H9 (cell line): ENCODE measurements around the gene LXN. TPM values are rescaled to one million over a fixed set of nuclear protein-coding genes. Genes with fewer than 3 reads are reported as not detected.

Experiments
- DNase-seq: peaks from one replicate; pipeline ENCODE4 v3.0.0-alpha.2; 2017
- H2AFZ ChIP-seq: one replicate; pipeline ENCODE4 v1.6.1; 2013; ENCODE audit warnings: mild to moderate bottlenecking, low read length, control low read depth, moderate library complexity
- H2AK5ac ChIP-seq: 2 replicates; pipeline ENCODE4 v1.6.1; 2013; ENCODE audit warnings: low read length, control low read depth, mixed read lengths; ENCODE audit not compliant: insufficient read length
- H2BK120ac ChIP-seq: one replicate; pipeline ENCODE4 v1.6.1; 2013; ENCODE audit warnings: low read depth, mild to moderate bottlenecking, low read length, control low read depth, inconsistent platforms; ENCODE audit not compliant: poor library complexity, severe bottlenecking
- H2BK12ac ChIP-seq: 2 replicates; pipeline ENCODE4 v1.6.1; 2013; ENCODE audit warnings: low read length, control low read depth, mixed read lengths, low read depth; ENCODE audit not compliant: insufficient read length
- H2BK15ac ChIP-seq: 2 replicates; pipeline ENCODE4 v1.6.1; 2013; ENCODE audit warnings: low read depth, low read length, control low read depth
- H2BK20ac ChIP-seq: one replicate; pipeline ENCODE4 v1.6.1; 2013; ENCODE audit warnings: low read depth, mild to moderate bottlenecking, low read length, control low read depth, inconsistent platforms; ENCODE audit not compliant: poor library complexity, severe bottlenecking
- H2BK5ac ChIP-seq: 2 replicates; pipeline ENCODE4 v1.6.1; 2013; ENCODE audit warnings: low read length, control low read depth, mixed read lengths; ENCODE audit not compliant: insufficient read length
- H3K14ac ChIP-seq: 2 replicates; pipeline ENCODE4 v1.6.1; 2013; ENCODE audit warnings: low read length, control low read depth; ENCODE audit not compliant: insufficient read depth
- H3K18ac ChIP-seq: 2 replicates; pipeline ENCODE4 v1.6.1; 2013; ENCODE audit warnings: low read depth, mild to moderate bottlenecking, mixed read lengths, low read length, control low read depth; ENCODE audit not compliant: insufficient read length
- H3K23ac ChIP-seq: 2 replicates; pipeline ENCODE4 v1.6.1; 2013; ENCODE audit warnings: low read length, control low read depth, mixed read lengths, low read depth; ENCODE audit not compliant: insufficient read length
- H3K23me2 ChIP-seq: 2 replicates; pipeline ENCODE4 v1.6.1; 2013; ENCODE audit warnings: low read depth, mild to moderate bottlenecking, mixed read lengths, low read length, control low read depth; ENCODE audit not compliant: insufficient read length, poor library complexity, severe bottlenecking
- H3K27ac ChIP-seq: 2 replicates; pipeline ENCODE4 v1.5.1; 2013; ENCODE audit warnings: low read length, control low read depth, mixed read lengths, low read depth; ENCODE audit not compliant: insufficient read length
- H3K27me3 ChIP-seq: 2 replicates; pipeline ENCODE4 v1.6.1; 2013; ENCODE audit warnings: low read length, control low read depth, inconsistent platforms; ENCODE audit not compliant: insufficient read depth
- H3K4ac ChIP-seq: 2 replicates; pipeline ENCODE4 v1.6.1; 2013; ENCODE audit warnings: low read depth, mild to moderate bottlenecking, control low read depth, inconsistent platforms, low read length, moderate library complexity
- H3K4me1 ChIP-seq: 2 replicates; pipeline ENCODE4 v1.6.1; 2013; ENCODE audit warnings: low read length, control low read depth, inconsistent platforms; ENCODE audit not compliant: insufficient read depth
- H3K4me2 ChIP-seq: 2 replicates; pipeline ENCODE4 v1.6.1; 2013; ENCODE audit warnings: low read length, control low read depth, mixed read lengths; ENCODE audit not compliant: insufficient read length, insufficient read depth
- H3K56ac ChIP-seq: 2 replicates; pipeline ENCODE4 v1.6.1; 2013; ENCODE audit warnings: low read depth, mild to moderate bottlenecking, mixed read lengths, low read length, control low read depth; ENCODE audit not compliant: insufficient read length
- H3K79me1 ChIP-seq: 2 replicates; pipeline ENCODE4 v1.6.1; 2013; ENCODE audit warnings: low read depth, mild to moderate bottlenecking, moderate library complexity, low read length, control low read depth, inconsistent platforms; ENCODE audit not compliant: insufficient read depth, poor library complexity, severe bottlenecking
- H3K79me2 ChIP-seq: 2 replicates; pipeline ENCODE4 v1.6.1; 2013; ENCODE audit warnings: low read length, control low read depth, inconsistent platforms; ENCODE audit not compliant: insufficient read depth
- H3K9ac ChIP-seq: 2 replicates; pipeline ENCODE4 v1.6.1; 2013; ENCODE audit warnings: low read length, control low read depth, mixed read lengths; ENCODE audit not compliant: insufficient read length; ENCODE audit errors: extremely low read depth
- H3K9me3 ChIP-seq: one replicate; pipeline ENCODE4 v1.6.1; 2013; ENCODE audit warnings: low read depth, low read length, inconsistent platforms; ENCODE audit not compliant: control insufficient read depth
- H3T11ph ChIP-seq: one replicate; pipeline ENCODE4 v1.6.1; 2013; ENCODE audit warnings: mild to moderate bottlenecking, low read length, control low read depth, inconsistent platforms
- H4K20me1 ChIP-seq: one replicate; pipeline ENCODE4 v1.6.1; 2013; ENCODE audit not compliant: control insufficient read depth, insufficient read length, insufficient read depth
- H4K5ac ChIP-seq: 2 replicates; pipeline ENCODE4 v1.6.1; 2013; ENCODE audit warnings: low read depth, mild to moderate bottlenecking, mixed read lengths, low read length, control low read depth; ENCODE audit not compliant: insufficient read length
- H4K8ac ChIP-seq: replicated peaks from 2 replicates; pipeline ENCODE4 v1.6.1; 2013; ENCODE audit warnings: low read length, control low read depth, mixed read lengths, low read depth; ENCODE audit not compliant: insufficient read length
- H4K91ac ChIP-seq: 2 replicates; pipeline ENCODE4 v1.6.1; 2013; ENCODE audit warnings: low read depth, mild to moderate bottlenecking, moderate library complexity, mixed read lengths, low read length, control low read depth; ENCODE audit not compliant: insufficient read length
- H3K27ac Mint-ChIP-seq, 3 experiments: 2 replicates in 2 of 3; 3 replicates in 1 of 3; pipeline ENCODE4 v1.8.0; 2020 to 2021; ENCODE audit warnings: mixed read lengths in 3 of 3, mild to moderate bottlenecking in 1 of 3, moderate library complexity in 1 of 3
- H3K27me3 Mint-ChIP-seq: 2 replicates; pipeline ENCODE4 v1.8.0; 2021; ENCODE audit warnings: low read depth, mild to moderate bottlenecking, moderate library complexity, mixed read lengths
- H3K36me3 Mint-ChIP-seq, 3 experiments: 2 replicates in 2 of 3; 3 replicates in 1 of 3; pipeline ENCODE4 v1.8.0; 2020 to 2021; ENCODE audit warnings: low read depth in 3 of 3, mixed read lengths in 3 of 3; ENCODE audit not compliant: insufficient read depth in 1 of 3
- H3K4me1 Mint-ChIP-seq, 2 experiments: 2 replicates each; pipeline ENCODE4 v1.8.0; 2020; ENCODE audit warnings: mixed read lengths in 2 of 2
- H3K4me3 Mint-ChIP-seq, 2 experiments: 2 replicates in 1 of 2; 3 replicates in 1 of 2; pipeline ENCODE4 v1.8.0; 2020 to 2021; ENCODE audit warnings: mild to moderate bottlenecking in 2 of 2, mixed read lengths in 2 of 2, moderate library complexity in 1 of 2
- H3K9me3 Mint-ChIP-seq, 2 experiments: 2 replicates in 1 of 2; 3 replicates in 1 of 2; pipeline ENCODE4 v1.8.0; 2020; ENCODE audit warnings: mild to moderate bottlenecking in 2 of 2, mixed read lengths in 2 of 2, moderate library complexity in 1 of 2
- CTCF ChIP-seq: fragments of 200-600 bp; sonication (generic); conservative IDR thresholded peaks from 3 replicates; pipeline ENCODE4 v1.8.0; 2021; ENCODE audit warnings: antibody characterized with exemption, mild to moderate bottlenecking
- WGBS: extraction: QIAGEN DNeasy Blood & Tissue Kit; methylation state at CpG from one replicate; pipeline ENCODE4 v1.1.7; 2013; ENCODE audit warnings: missing lambda C conversion rate, low lambda C conversion rate, mixed read lengths; ENCODE audit not compliant: insufficient read length; ENCODE audit errors: extremely low coverage; 5-methylcytosine and 5-hydroxymethylcytosine counted together
- total RNA-seq: library from RNA; stranded (reverse); gene quantifications from 2 replicates; pipeline ENCODE4 v1.2.1, GENCODE V29; 2021

The LXN gene
- total RNA-seq, 1 experiment from 2014 or later, result 6.7 TPM

- H4K5ac ChIP-seq, result no peak overlapping the region
- H3K56ac ChIP-seq, result no peak overlapping the region
- WGBS, result no CpG with 5 or more reads among the region's 3 CpGs
- H3K27ac Mint-ChIP-seq, result no peak overlapping the region
- no peak overlapping the region for H3K4me3 Mint-ChIP-seq
- no peak overlapping the region for H2BK15ac ChIP-seq
- H3K9me3 ChIP-seq, result no peaks in the 10 kb centered on the region
- no peak overlapping the region for H3T11ph ChIP-seq
- no peak overlapping the region for H2BK20ac ChIP-seq
- H4K8ac ChIP-seq, result no peak overlapping the region
- H4K20me1 ChIP-seq, result no peaks in the 10 kb centered on the region
- no peak overlapping the region for H2AK5ac ChIP-seq
- no peaks in the 10 kb centered on the region for H3K27me3 ChIP-seq
- no peak overlapping the region for H3K27ac ChIP-seq
- H3K4me2 ChIP-seq, result no peak overlapping the region
- H3K9me3 Mint-ChIP-seq, result no peaks in the 10 kb centered on the region
- H3K9ac ChIP-seq, result no peak overlapping the region
- no peaks in the 10 kb centered on the region for H3K79me1 ChIP-seq
- peaks cover 0 to 4% of the 10 kb centered on the region in 2 experiments; a peak in 3 of 4 replicates for H3K4me1 Mint-ChIP-seq
- H2BK120ac ChIP-seq, result no peak overlapping the region
- H3K14ac ChIP-seq, result no peak overlapping the region
- H3K23ac ChIP-seq, result no peak overlapping the region
- no peak overlapping the region for H2BK5ac ChIP-seq
- no peaks in the 10 kb centered on the region for H3K4me1 ChIP-seq
- H3K79me2 ChIP-seq, result no peaks in the 10 kb centered on the region
- TF ChIP-seq CTCF, result no peak
- DNase-seq, result no peak
- H4K91ac ChIP-seq, result no peak overlapping the region
- no peak overlapping the region for H3K4ac ChIP-seq
- H3K27me3 Mint-ChIP-seq, result no peaks in the 10 kb centered on the region
- H3K18ac ChIP-seq, result no peak overlapping the region
- peaks cover 3 to 43% (median 18%) of the 10 kb centered on the region in 3 experiments; a peak in 6 of 7 replicates for H3K36me3 Mint-ChIP-seq
- H2AFZ ChIP-seq, result no peak overlapping the region
- no peaks in the 10 kb centered on the region for H3K23me2 ChIP-seq
- H2BK12ac ChIP-seq, result no peak overlapping the region
These were observed 6.0 kb downstream of the LXN start for GRCh38 chr3:158666416-158666815.
